Neural cell (in vitro differentiated cells): ENCODE measurements around the gene SMAP1.

Source experiments
- CTCF ChIP-seq: fragments of 450-650 bp; IDR thresholded peaks from 2 replicates; pipeline ENCODE4 v1.5.1; 2014; ENCODE audit warnings: antibody characterized with exemption, mild to moderate bottlenecking, moderate library complexity; ENCODE audit not compliant: poor library complexity, severe bottlenecking
- SMC3 ChIP-seq: fragments of 450-650 bp; conservative IDR thresholded peaks from 2 replicates; pipeline ENCODE4 v1.6.1; 2014; ENCODE audit warnings: antibody characterized with exemption, mild to moderate bottlenecking, moderate library complexity; ENCODE audit not compliant: poor library complexity

DNA sequence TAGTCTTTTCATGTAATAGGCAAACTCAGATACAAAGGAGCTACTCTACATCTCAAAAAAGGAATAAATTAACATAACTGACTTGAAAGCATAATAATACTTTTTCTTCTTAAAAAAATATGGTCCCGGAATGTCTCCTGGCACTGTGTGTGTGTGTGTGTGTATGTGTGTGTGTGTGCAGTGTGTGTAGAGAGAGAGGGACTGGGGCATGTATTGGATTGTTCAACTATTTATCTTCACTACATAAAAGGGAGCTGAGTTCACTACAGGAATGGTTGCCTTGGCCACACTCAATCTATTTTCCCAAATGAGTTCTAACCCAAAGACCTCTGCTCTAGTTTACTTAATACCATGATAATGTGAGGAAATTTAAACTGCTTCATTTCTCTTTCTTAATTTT is 238.1 kb downstream of the SMAP1 start:
- TF ChIP-seq CTCF (no peak), SMC3 (no peak)
